K562 (cell line): Measurements from ENCODE around the gene LPIN3. TPM values are rescaled to one million over a fixed set of nuclear protein-coding genes. Genes with fewer than 3 reads are reported as not detected.

ENCODE experiments used
- BHLHE40 ChIP-seq: IDR thresholded peaks from 2 replicates; pipeline ENCODE4 v1.6.1; 2011; ENCODE audit warnings: low read length, improper control_type of control experiment
- CBX5 ChIP-seq: IDR thresholded peaks from 2 replicates; pipeline ENCODE4 v1.6.1; 2014; ENCODE audit warnings: low read depth, borderline replicate concordance
- CTCFL ChIP-seq: IDR thresholded peaks from 2 replicates; pipeline ENCODE4 v1.6.1; 2011; ENCODE audit warnings: borderline replicate concordance, low read depth, mild to moderate bottlenecking, moderate library complexity, low read length; ENCODE audit not compliant: insufficient read depth, poor library complexity, severe bottlenecking
- DACH1 ChIP-seq: fragments of 450-650 bp; IDR thresholded peaks from 2 replicates; pipeline ENCODE4 v1.6.1; 2018; ENCODE audit not compliant: partially characterized antibody
- E2F1 ChIP-seq: sonication (generic); formaldehyde crosslinking; IDR thresholded peaks from 2 replicates; pipeline ENCODE4 v1.8.1; 2023; ENCODE audit warnings: mild to moderate bottlenecking, missing genetic modification reagents, moderate library complexity
- HDAC8 ChIP-seq: fragments of 450-650 bp; IDR thresholded peaks from 2 replicates; pipeline ENCODE4 v1.6.1; 2016; ENCODE audit warnings: mild to moderate bottlenecking, missing genetic modification characterization, moderate library complexity, missing compliant biosample characterization
- KDM1A ChIP-seq, 2 experiments: fragments of 450-650 bp; IDR thresholded peaks; 2 replicates each; pipeline ENCODE4 v1.6.1; 2016; ENCODE audit warnings: mild to moderate bottlenecking in 2 of 2
- LEF1 ChIP-seq: fragments of 450-650 bp; IDR thresholded peaks from 2 replicates; pipeline ENCODE4 v1.6.1; 2016; ENCODE audit warnings: mild to moderate bottlenecking
- MTA2 ChIP-seq: fragments of 450-650 bp; IDR thresholded peaks from 2 replicates; pipeline ENCODE4 v1.6.1; 2016; ENCODE audit warnings: low read depth
- MTA3 ChIP-seq: fragments of 450-650 bp; formaldehyde crosslinking; IDR thresholded peaks from 2 replicates; pipeline ENCODE4 v1.6.1; 2017; ENCODE audit warnings: mild to moderate bottlenecking, borderline replicate concordance
- MYNN ChIP-seq, 2 experiments: sonication (generic); formaldehyde crosslinking in 1 of 2; IDR thresholded peaks; 2 replicates each; pipeline versions ENCODE4 v1.5.0 to v1.6.1; 2016 to 2020; ENCODE audit warnings: antibody characterized with exemption in 1 of 2, missing genetic modification reagents in 1 of 2
- NR4A1 ChIP-seq, 2 experiments: fragments of 250-450 bp in 1 of 2; fragments of 450-650 bp in 1 of 2; sonication (Bioruptor Pico) in 1 of 2; IDR thresholded peaks; 2 replicates each; pipeline versions ENCODE4 v1.4.0 to v1.6.1; 2016 to 2020; ENCODE audit warnings: mild to moderate bottlenecking in 2 of 2, missing compliant biosample characterization in 1 of 2, missing genetic modification characterization in 1 of 2, moderate library complexity in 1 of 2
- PHF21A ChIP-seq: fragments of 450-650 bp; IDR thresholded peaks from 2 replicates; pipeline ENCODE4 v1.6.1; 2017; ENCODE audit warnings: low read depth, borderline replicate concordance
- RB1 ChIP-seq: fragments of 450-650 bp; IDR thresholded peaks from 2 replicates; pipeline ENCODE4 v1.6.1; 2017; ENCODE audit warnings: low read depth, mild to moderate bottlenecking
- TFAP4 ChIP-seq: sonication (generic); formaldehyde crosslinking; IDR thresholded peaks from 2 replicates; pipeline ENCODE4 v1.8.0; 2022; ENCODE audit warnings: missing genetic modification reagents, mild to moderate bottlenecking, moderate library complexity, borderline replicate concordance
- TOE1 ChIP-seq, 2 experiments: fragments of 450-650 bp in 1 of 2; sonication (generic) in 1 of 2; formaldehyde crosslinking in 1 of 2; IDR thresholded peaks; 2 replicates each; pipeline versions ENCODE4 v1.7.1 to v1.8.0; 2016 to 2022; ENCODE audit warnings: borderline replicate concordance in 2 of 2, mild to moderate bottlenecking in 2 of 2, antibody characterized with exemption in 1 of 2, inconsistent platforms in 1 of 2, low read depth in 1 of 2, missing genetic modification reagents in 1 of 2, moderate library complexity in 1 of 2
- USF1 ChIP-seq: sonication (generic); formaldehyde crosslinking; IDR thresholded peaks from 2 replicates; pipeline ENCODE4 v1.9.0; 2022; ENCODE audit warnings: mild to moderate bottlenecking, missing genetic modification reagents
- ZKSCAN8 ChIP-seq: fragments of 200-800 bp; sonication (Bioruptor generic); IDR thresholded peaks from 2 replicates; pipeline ENCODE4 v1.6.1; 2016; ENCODE audit warnings: missing genetic modification characterization, missing compliant biosample characterization
- ZNF561 ChIP-seq: fragments of 450-650 bp; formaldehyde crosslinking; conservative IDR thresholded peaks from 2 replicates; pipeline ENCODE4 v1.4.0; 2020; ENCODE audit warnings: mild to moderate bottlenecking, moderate library complexity
- polyA plus RNA-seq, 8 experiments: library from polyadenylated mRNA; depleted of rRNA in 4 of 8; stranded (reverse) in 5 of 8; unstranded in 3 of 8; fragments of >200 nt; fragmentation: Nextera tagmentation in 2 of 8; fragmentation: Illumina TruSeq in 1 of 8; extraction: Ambion mirVana in 2 of 8; extraction: Trizol in 1 of 8; gene quantifications; 2 replicates each; pipeline versions ENCODE4 v1.2.1 to v1.2.3, GENCODE V29; 2011 to 2014; ENCODE audit warnings: inconsistent platforms in 1 of 8, missing spikeins in 1 of 8
- total RNA-seq, 7 experiments: library from RNA; depleted of rRNA in 6 of 7; stranded (reverse); fragments of >200 nt in 6 of 7; fragmentation: Illumina TruSeq in 2 of 7; extraction: Trizol in 2 of 7; gene quantifications; 2 replicates each; pipeline versions ENCODE4 v1.2.1 to v1.2.3, GENCODE V29; 2011 to 2021; ENCODE audit warnings: low replicate concordance in 1 of 7
- TF ChIP-seq, protein P1 (sequence below): fragments of 250-450 bp; sonication (Bioruptor Pico); IDR thresholded peaks from 2 replicates; pipeline ENCODE4 v1.8.0; 2021; ENCODE audit warnings: borderline replicate concordance, mild to moderate bottlenecking, moderate library complexity; ENCODE audit not compliant: poor library complexity, severe bottlenecking
- TF ChIP-seq, protein P2 (sequence below): sonication (generic); formaldehyde crosslinking; IDR thresholded peaks from 2 replicates; pipeline ENCODE4 v1.8.0; 2023; ENCODE audit warnings: mild to moderate bottlenecking, missing genetic modification reagents

Gene LPIN3
- total and polyA plus RNA-seq, 9 of the 15 experiments (the other 6 are each of a cell fraction or from before 2014, with no cell fraction given), result 2.2 to 10.4 (median 5.9) TPM

DNA sequence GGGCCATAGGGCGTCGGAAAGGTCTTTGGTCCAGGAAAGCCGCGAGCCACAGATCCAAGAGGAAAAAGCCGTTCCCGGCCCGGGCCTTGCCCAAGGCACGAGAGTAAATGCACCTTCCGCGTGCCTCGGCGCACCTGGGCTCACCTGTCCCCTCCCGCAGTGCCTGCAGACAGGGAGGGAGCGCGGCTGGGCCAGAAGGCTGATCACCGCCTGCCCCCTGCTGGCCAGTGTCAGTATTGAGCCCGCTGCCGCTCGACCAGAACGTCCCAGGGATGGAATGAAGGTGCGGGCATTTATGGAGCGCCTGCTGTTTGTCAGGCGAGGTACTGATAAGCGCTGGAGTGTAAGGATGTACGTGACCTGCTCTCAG lies 679 bp upstream of the LPIN3 start (continued):
- TF ChIP-seq KDM1A (IDR thresholded peaks at IDR 0.05) (peak in 1 of 2 experiments; percentile 55; a peak in 1 of 4 replicates), E2F1 (CRISPR knock-in tag) (no peak), TFAP4 (peak; percentile 57; the same call in 1 of the 2 replicates), CTCFL (no peak), BHLHE40 (peak; percentile 26; the same call in 1 of the 2 replicates), USF1 (CRISPR knock-in tag) (no peak), MYNN (IDR thresholded peaks at IDR 0.05) (peak; percentile 23; the same call in 1 of the 2 replicates), MYNN (CRISPR knock-in tag; IDR thresholded peaks at IDR 0.05) (no peak), PHF21A (peak; percentile 17; the same call in 1 of the 2 replicates), TOE1 (IDR thresholded peaks at IDR 0.05; ENCODE audit: borderline replicate concordance) (peak; percentile 52; the same call in 1 of the 2 replicates), TOE1 (CRISPR knock-in tag; IDR thresholded peaks at IDR 0.05; ENCODE audit: borderline replicate concordance, low read depth) (no peak), HDAC8 (tag) (no peak), RB1 (peak; percentile 76), CBX5 (no peak), ZNF561 (no peak), DACH1 (peak; percentile 5), ZKSCAN8 (CRISPR knock-in tag) (peak; percentile 100), MTA3 (peak; percentile 47; the same call in 1 of the 2 replicates), LEF1 (no peak), NR4A1 (CRISPR knock-in tag; IDR thresholded peaks at IDR 0.05) (no peak), NR4A1 (tag; IDR thresholded peaks at IDR 0.05) (peak; percentile 40; the same call in 1 of the 2 replicates), MTA2 (no peak)
- TF ChIP-seq, protein P1, sequence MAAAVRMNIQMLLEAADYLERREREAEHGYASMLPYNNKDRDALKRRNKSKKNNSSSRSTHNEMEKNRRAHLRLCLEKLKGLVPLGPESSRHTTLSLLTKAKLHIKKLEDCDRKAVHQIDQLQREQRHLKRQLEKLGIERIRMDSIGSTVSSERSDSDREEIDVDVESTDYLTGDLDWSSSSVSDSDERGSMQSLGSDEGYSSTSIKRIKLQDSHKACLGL (CRISPR knock-in tag), result no peak
- TF ChIP-seq, protein P2, sequence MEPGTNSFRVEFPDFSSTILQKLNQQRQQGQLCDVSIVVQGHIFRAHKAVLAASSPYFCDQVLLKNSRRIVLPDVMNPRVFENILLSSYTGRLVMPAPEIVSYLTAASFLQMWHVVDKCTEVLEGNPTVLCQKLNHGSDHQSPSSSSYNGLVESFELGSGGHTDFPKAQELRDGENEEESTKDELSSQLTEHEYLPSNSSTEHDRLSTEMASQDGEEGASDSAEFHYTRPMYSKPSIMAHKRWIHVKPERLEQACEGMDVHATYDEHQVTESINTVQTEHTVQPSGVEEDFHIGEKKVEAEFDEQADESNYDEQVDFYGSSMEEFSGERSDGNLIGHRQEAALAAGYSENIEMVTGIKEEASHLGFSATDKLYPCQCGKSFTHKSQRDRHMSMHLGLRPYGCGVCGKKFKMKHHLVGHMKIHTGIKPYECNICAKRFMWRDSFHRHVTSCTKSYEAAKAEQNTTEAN (CRISPR knock-in tag), result 0 out of 2 replicates have a peak, but pooled peaks have one; percentile 52
